ENCODE measurements around the gene PDE2A. TPM values are rescaled to one million over a fixed set of nuclear protein-coding genes. Genes with fewer than 3 reads are reported as not detected.

Gene PDE2A
- total RNA-seq, 1 donor from 2014 or later, result 4.0 TPM

DNA sequence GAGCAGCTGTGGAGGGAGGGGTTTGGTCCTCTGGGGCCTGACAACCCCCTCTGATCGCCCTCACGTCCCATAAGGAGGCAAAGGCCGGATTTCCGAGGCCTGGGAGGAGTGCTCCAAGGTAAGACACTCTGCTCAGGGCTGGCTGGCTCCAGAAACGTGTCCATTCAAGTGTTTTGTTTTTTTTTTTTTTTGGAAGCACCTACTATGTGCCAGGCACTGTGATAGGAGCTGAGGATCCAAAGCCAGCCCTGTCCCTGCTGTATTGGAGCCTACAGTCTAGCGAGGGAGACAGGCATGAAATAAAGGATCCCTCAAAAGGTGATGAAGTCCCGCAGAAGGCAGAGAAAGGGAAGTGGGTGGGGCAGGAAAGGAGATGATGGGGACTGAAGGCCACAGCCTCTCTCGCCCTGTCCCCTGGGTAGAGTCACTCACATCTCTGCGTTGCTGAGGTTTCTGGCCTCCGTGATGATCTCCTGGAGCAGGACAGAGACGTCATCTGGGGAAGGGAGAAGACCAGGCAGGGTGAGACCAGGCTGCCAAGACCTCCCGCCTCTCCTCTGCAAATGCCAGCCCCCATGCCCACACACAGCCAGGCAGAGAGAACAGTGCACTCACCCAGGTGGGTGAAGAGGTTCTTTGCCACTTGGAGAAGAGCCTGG, 89.2 kb downstream of the PDE2A start:
- H3K36me3 Mint-ChIP-seq (ENCODE audit: insufficient read depth), result no peaks in the 10 kb centered on the region
- TF ChIP-seq, protein P1, sequence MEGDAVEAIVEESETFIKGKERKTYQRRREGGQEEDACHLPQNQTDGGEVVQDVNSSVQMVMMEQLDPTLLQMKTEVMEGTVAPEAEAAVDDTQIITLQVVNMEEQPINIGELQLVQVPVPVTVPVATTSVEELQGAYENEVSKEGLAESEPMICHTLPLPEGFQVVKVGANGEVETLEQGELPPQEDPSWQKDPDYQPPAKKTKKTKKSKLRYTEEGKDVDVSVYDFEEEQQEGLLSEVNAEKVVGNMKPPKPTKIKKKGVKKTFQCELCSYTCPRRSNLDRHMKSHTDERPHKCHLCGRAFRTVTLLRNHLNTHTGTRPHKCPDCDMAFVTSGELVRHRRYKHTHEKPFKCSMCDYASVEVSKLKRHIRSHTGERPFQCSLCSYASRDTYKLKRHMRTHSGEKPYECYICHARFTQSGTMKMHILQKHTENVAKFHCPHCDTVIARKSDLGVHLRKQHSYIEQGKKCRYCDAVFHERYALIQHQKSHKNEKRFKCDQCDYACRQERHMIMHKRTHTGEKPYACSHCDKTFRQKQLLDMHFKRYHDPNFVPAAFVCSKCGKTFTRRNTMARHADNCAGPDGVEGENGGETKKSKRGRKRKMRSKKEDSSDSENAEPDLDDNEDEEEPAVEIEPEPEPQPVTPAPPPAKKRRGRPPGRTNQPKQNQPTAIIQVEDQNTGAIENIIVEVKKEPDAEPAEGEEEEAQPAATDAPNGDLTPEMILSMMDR (IDR thresholded peaks at IDR 0.05; ENCODE audit: unreplicated experiment), result no peak
- no peaks in the 10 kb centered on the region for H3K9me3 Mint-ChIP-seq (ENCODE audit: low read depth)
- peaks cover 2% of the 10 kb centered on the region for H3K4me1 Mint-ChIP-seq (ENCODE audit: low read depth)
- H3K4me3 Mint-ChIP-seq (ENCODE audit: low read depth), result no peak overlapping the region
- no peak for DNase-seq (ENCODE audit: low spot score, unreplicated experiment)
- H3K27me3 Mint-ChIP-seq, result peaks cover 87% of the 10 kb centered on the region
- H3K27ac Mint-ChIP-seq, result no peak overlapping the region

DNA sequence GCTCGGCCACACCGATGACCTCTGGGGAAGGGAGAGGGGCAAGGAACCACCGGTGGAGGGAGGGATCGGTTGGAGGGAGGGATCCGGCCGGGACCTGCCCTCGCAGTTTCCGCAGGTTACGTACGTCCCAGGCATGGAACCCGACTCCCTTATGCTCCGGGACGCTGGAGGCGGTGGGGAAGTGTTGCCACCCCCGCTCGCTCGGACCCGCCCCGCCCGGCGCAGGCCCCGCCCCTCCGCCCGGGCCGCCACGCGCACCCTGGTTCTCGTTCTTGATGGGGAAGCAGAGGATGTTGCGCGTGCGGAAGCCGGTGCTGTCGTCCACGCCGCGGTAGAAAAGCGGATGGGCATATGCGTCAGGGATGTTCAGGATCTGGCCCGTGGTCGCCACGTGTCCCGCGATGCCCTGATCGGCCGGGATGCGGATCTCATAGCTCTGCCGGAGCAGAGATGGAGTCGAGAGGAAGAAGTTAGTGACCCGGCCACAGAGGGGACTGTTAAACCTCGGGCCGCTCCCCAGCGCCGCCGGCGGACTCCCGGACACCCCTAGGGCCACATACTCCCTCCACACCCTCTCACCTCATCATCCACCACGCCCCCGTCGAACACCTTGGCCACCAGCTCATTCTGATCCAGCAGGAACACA, 89.8 kb downstream of the PDE2A start:
- no peak for DNase-seq (ENCODE audit: low spot score, unreplicated experiment)
- Mint-ChIP-seq H3K36me3 (ENCODE audit: insufficient read depth) (no peaks in the 10 kb centered on the region), H3K27ac (no peak overlapping the region), H3K4me3 (ENCODE audit: low read depth) (no peak overlapping the region), H3K27me3 (peaks cover 84% of the 10 kb centered on the region), H3K9me3 (ENCODE audit: low read depth) (no peaks in the 10 kb centered on the region), H3K4me1 (ENCODE audit: low read depth) (no peaks in the 10 kb centered on the region)
- TF ChIP-seq, protein P1 (IDR thresholded peaks at IDR 0.05; ENCODE audit: unreplicated experiment), result no peak

DNA sequence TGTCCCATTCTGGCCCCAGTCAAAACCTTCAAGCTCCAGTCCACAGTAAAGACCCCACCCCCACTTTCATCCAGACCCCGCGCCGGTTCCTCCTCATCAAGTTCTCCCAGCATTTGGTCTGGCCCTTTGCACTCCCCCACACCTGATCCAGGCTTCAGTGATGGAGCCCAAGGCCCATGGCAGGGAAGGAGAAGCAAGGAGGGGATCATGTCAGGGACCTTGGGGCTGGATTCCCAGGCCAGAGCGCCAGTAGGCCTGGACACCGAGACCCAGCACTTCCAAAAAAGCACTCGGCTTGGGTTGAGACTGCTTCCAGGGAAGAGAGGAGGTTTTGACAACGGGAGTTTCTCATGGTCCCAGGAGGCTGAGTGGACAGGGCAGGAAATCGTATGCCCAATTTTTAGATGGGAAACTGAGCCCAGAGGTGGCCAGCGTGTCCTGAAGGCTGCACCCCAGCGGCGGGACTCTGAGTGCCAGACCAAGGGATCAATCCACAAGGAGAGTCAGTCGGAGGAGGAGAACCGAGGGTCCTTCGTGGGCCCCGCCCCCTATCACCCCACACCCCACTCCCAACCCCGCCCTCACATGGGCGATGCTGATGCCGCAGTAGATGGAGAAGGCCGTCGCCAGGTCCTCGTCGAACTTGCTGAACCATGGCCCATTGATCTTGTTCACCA, 90.5 kb downstream of the PDE2A start:
- Mint-ChIP-seq H3K36me3 (ENCODE audit: insufficient read depth) (no peaks in the 10 kb centered on the region), H3K27ac (no peak overlapping the region), H3K4me1 (ENCODE audit: low read depth) (no peaks in the 10 kb centered on the region), H3K4me3 (ENCODE audit: low read depth) (no peak overlapping the region), H3K9me3 (ENCODE audit: low read depth) (no peaks in the 10 kb centered on the region), H3K27me3 (peaks cover 79% of the 10 kb centered on the region)
- TF ChIP-seq, protein P1 (IDR thresholded peaks at IDR 0.05; ENCODE audit: unreplicated experiment), result no peak
- no peak for DNase-seq (ENCODE audit: low spot score, unreplicated experiment)

GRCh38 chr11:72583177-72583553, 91.1 kb downstream of the PDE2A start:
- Mint-ChIP-seq H3K9me3 (ENCODE audit: low read depth) (no peaks in the 10 kb centered on the region), H3K4me1 (ENCODE audit: low read depth) (no peaks in the 10 kb centered on the region), H3K27ac (no peak overlapping the region), H3K27me3 (peaks cover 73% of the 10 kb centered on the region), H3K4me3 (ENCODE audit: low read depth) (no peak overlapping the region), H3K36me3 (ENCODE audit: insufficient read depth) (no peaks in the 10 kb centered on the region)
- DNase-seq (ENCODE audit: low spot score, unreplicated experiment), result no peak
- TF ChIP-seq, protein P1 (IDR thresholded peaks at IDR 0.05; ENCODE audit: unreplicated experiment), result no peak

All from progenitor cell of endocrine pancreas (in vitro differentiated cells).